Neural cell (in vitro differentiated cells): ENCODE results near the gene LOXL4. TPM values are rescaled to one million over a fixed set of nuclear protein-coding genes. Genes with fewer than 3 reads are reported as not detected.

Experiments
- H2AFZ ChIP-seq: fragments of 200-600, 300-800 bp; sonication (generic), shearing (Covaris generic); 2 replicates; pipeline ENCODE4 v1.6.0; 2014; ENCODE audit warnings: low read depth, mild to moderate bottlenecking, antibody characterized with exemption, low read length, moderate library complexity
- H3F3A ChIP-seq: fragments of 200-600 bp; shearing (Covaris generic); 2 replicates; pipeline ENCODE4 v1.6.1; 2016; ENCODE audit warnings: mild to moderate bottlenecking, moderate library complexity, mixed read lengths, antibody characterized with exemption, low read length; ENCODE audit not compliant: insufficient read depth, poor library complexity, severe bottlenecking
- H3K27ac ChIP-seq: fragments of 200-600, 300-800 bp; sonication (generic), shearing (Covaris generic); 2 replicates; pipeline ENCODE4 v1.5.1; 2014; ENCODE audit warnings: mild to moderate bottlenecking, low read length, moderate library complexity
- H3K27me3 ChIP-seq: fragments of 300-800, 200-600 bp; sonication (generic), shearing (Covaris generic); 2 replicates; pipeline ENCODE4 v1.6.0; 2014; ENCODE audit warnings: mild to moderate bottlenecking, low read depth, low read length, moderate library complexity; ENCODE audit not compliant: insufficient read depth
- H3K36me3 ChIP-seq: fragments of 300-800, 200-600 bp; sonication (generic), shearing (Covaris generic); 2 replicates; pipeline ENCODE4 v1.5.1; 2014; ENCODE audit warnings: mild to moderate bottlenecking, antibody characterized with exemption, low read length, moderate library complexity; ENCODE audit not compliant: insufficient read depth
- H3K4me2 ChIP-seq: fragments of 300-800, 200-600 bp; sonication (generic), shearing (Covaris generic); 2 replicates; pipeline ENCODE4 v1.6.0; 2014; ENCODE audit warnings: mild to moderate bottlenecking, low read length
- H3K4me3 ChIP-seq: fragments of 300-800, 200-600 bp; sonication (generic), shearing (Covaris generic); 2 replicates; pipeline ENCODE4 v1.5.1; 2014; ENCODE audit warnings: mild to moderate bottlenecking, low read length, moderate library complexity
- H3K79me2 ChIP-seq: fragments of 200-600 bp; shearing (Covaris generic); replicated peaks from 2 replicates; pipeline ENCODE4 v1.6.0; 2014; ENCODE audit warnings: mild to moderate bottlenecking, low read length, moderate library complexity; ENCODE audit not compliant: insufficient read depth
- H3K9ac ChIP-seq: fragments of 300-800, 200-600 bp; sonication (generic), shearing (Covaris generic); 2 replicates; pipeline ENCODE4 v1.6.1; 2016; ENCODE audit warnings: mild to moderate bottlenecking, low read length, mixed read lengths
- H3K9me2 ChIP-seq: fragments of 200-600 bp; shearing (Covaris generic); 2 replicates; pipeline ENCODE4 v1.6.1; 2016; ENCODE audit warnings: mild to moderate bottlenecking, low read length, mixed read lengths; ENCODE audit not compliant: insufficient read depth
- H3K9me3 ChIP-seq: fragments of 200-600, 300-800 bp; sonication (generic), shearing (Covaris generic); 2 replicates; pipeline ENCODE4 v1.6.1; 2016; ENCODE audit warnings: mild to moderate bottlenecking, mixed run types, low read length, moderate library complexity, mixed read lengths
- H4K20me1 ChIP-seq: fragments of 200-600 bp; shearing (Covaris generic); 2 replicates; pipeline ENCODE4 v1.6.1; 2016; ENCODE audit warnings: mild to moderate bottlenecking, mixed run types; ENCODE audit not compliant: insufficient read depth
- CTCF ChIP-seq: fragments of 450-650 bp; IDR thresholded peaks from 2 replicates; pipeline ENCODE4 v1.5.1; 2014; ENCODE audit warnings: antibody characterized with exemption, mild to moderate bottlenecking, moderate library complexity; ENCODE audit not compliant: poor library complexity, severe bottlenecking
- EP300 ChIP-seq: fragments of 450-650 bp; conservative IDR thresholded peaks from 2 replicates; pipeline ENCODE4 v1.6.1; 2014; ENCODE audit warnings: antibody characterized with exemption, mild to moderate bottlenecking, moderate library complexity; ENCODE audit not compliant: poor library complexity, severe bottlenecking
- EZH2 ChIP-seq: fragments of 200-600, 300-800 bp; shearing (Covaris generic), sonication (generic); IDR thresholded peaks from 2 replicates; pipeline ENCODE4 v1.6.1; 2014; ENCODE audit warnings: antibody characterized with exemption, low read length, borderline replicate concordance, mild to moderate bottlenecking; ENCODE audit not compliant: insufficient read depth, poor library complexity, severe bottlenecking
- MXI1 ChIP-seq: fragments of 450-650 bp; conservative IDR thresholded peaks from 2 replicates; pipeline ENCODE4 v1.6.1; 2014; ENCODE audit warnings: antibody characterized with exemption, mild to moderate bottlenecking; ENCODE audit not compliant: poor library complexity, severe bottlenecking
- POLR2AphosphoS5 ChIP-seq: IDR thresholded peaks from 2 replicates; pipeline ENCODE4 v1.6.1; 2012
- RAD21 ChIP-seq: fragments of 450-650 bp; conservative IDR thresholded peaks from 2 replicates; pipeline ENCODE4 v1.6.1; 2014; ENCODE audit warnings: antibody characterized with exemption, mild to moderate bottlenecking, moderate library complexity
- REST ChIP-seq: IDR thresholded peaks from 2 replicates; pipeline ENCODE4 v1.6.1; 2012; ENCODE audit warnings: borderline replicate concordance
- SMC3 ChIP-seq: fragments of 450-650 bp; conservative IDR thresholded peaks from 2 replicates; pipeline ENCODE4 v1.6.1; 2014; ENCODE audit warnings: antibody characterized with exemption, mild to moderate bottlenecking, moderate library complexity; ENCODE audit not compliant: poor library complexity
- TAF1 ChIP-seq: IDR thresholded peaks from 2 replicates; pipeline ENCODE4 v1.6.1; 2012; ENCODE audit warnings: low read depth
- polyA plus RNA-seq: library from polyadenylated mRNA; depleted of rRNA; stranded (reverse); fragments of >200 nt; gene quantifications from 2 replicates; pipeline ENCODE4 v1.2.3, GENCODE V29; 2014

The LOXL4 gene
- polyA plus RNA-seq, 1 donor from 2014 or later, result not detected

GRCh38 chr10:98269435-98269912 lies 1.5 kb upstream of the LOXL4 start:
- Histone ChIP-seq H2AFZ (no peak overlapping the region), H3K27ac (no peak overlapping the region)
- TF ChIP-seq POLR2AphosphoS5 (no peak), EP300 (no peak), REST (no peak), MXI1 (no peak), CTCF (no peak), RAD21 (no peak), EZH2 (no peak), SMC3 (no peak), TAF1 (no peak)

GRCh38 chr10:98268694-98269431 lies 869 bp upstream of the LOXL4 start:
- no peak overlapping the region for H3K27ac ChIP-seq
- H3K9me2 ChIP-seq, result no peaks in the 10 kb centered on the region
- H3K4me3 ChIP-seq, result no peak overlapping the region
- H3F3A ChIP-seq, result no peaks in the 10 kb centered on the region
- H3K9me3 ChIP-seq, result no peaks in the 10 kb centered on the region
- no peaks in the 10 kb centered on the region for H3K79me2 ChIP-seq
- H4K20me1 ChIP-seq, result no peaks in the 10 kb centered on the region
- H3K9ac ChIP-seq, result no peak overlapping the region
- no peaks in the 10 kb centered on the region for H3K36me3 ChIP-seq
- TF ChIP-seq REST, result no peak
- TF ChIP-seq MXI1, result no peak
- no peak for TF ChIP-seq EP300
- H3K4me2 ChIP-seq, result no peak overlapping the region
- H3K27me3 ChIP-seq, result no peaks in the 10 kb centered on the region
- no peak overlapping the region for H2AFZ ChIP-seq

More at GRCh38 chr10:98269435-98269912, 1.5 kb upstream of the LOXL4 start:
- Histone ChIP-seq H3K79me2 (no peaks in the 10 kb centered on the region), H3K9me3 (no peaks in the 10 kb centered on the region), H3K4me2 (no peak overlapping the region), H3F3A (no peaks in the 10 kb centered on the region), H3K36me3 (no peaks in the 10 kb centered on the region), H3K27me3 (no peaks in the 10 kb centered on the region), H4K20me1 (no peaks in the 10 kb centered on the region), H3K9me2 (no peaks in the 10 kb centered on the region), H3K4me3 (no peak overlapping the region), H3K9ac (no peak overlapping the region)
